ENCODE measurements around the gene ARPC4.

DNA sequence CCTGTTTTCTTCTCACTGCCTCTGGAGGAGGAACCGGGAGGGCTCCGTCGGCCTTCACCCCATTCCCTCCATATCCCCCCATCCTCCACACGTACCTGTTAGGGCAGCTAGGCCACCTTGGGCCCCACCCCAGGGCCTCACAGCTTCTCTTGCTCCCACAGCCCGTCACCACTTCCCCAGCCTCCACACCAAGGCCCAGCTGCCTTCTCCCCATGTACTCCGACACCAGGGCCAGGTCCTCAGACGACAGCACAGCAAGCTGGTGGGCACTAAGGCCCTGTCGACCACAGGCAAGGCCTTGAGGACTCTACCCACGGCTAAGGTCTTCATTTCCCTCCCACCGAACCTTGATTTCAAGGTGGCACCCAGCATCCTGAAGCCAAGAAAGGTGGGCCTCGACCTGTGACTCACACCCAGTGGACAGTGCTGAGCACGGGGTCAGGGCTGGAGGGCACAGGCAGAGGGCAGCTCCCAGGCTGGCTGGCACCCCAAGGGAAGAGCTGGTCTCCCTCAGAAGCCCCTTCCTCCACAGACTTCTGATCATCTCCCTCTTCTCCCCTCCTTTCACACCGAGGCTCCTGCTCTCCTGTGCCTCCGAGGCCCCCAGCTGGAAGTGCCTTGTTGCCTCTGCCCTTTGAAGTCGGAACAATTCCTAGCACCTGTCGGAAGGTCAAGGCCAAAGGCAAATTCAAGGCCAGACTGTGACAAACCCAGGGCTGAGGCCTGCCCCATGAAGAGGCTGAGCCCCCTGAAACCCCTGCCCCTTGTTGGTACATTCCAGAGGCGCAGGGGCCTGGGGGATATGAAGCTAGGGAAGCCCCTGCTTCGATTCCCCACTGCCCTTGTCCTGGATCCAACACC lies 41.9 kb downstream of the ARPC4 start:
- TF ChIP-seq, protein P1, sequence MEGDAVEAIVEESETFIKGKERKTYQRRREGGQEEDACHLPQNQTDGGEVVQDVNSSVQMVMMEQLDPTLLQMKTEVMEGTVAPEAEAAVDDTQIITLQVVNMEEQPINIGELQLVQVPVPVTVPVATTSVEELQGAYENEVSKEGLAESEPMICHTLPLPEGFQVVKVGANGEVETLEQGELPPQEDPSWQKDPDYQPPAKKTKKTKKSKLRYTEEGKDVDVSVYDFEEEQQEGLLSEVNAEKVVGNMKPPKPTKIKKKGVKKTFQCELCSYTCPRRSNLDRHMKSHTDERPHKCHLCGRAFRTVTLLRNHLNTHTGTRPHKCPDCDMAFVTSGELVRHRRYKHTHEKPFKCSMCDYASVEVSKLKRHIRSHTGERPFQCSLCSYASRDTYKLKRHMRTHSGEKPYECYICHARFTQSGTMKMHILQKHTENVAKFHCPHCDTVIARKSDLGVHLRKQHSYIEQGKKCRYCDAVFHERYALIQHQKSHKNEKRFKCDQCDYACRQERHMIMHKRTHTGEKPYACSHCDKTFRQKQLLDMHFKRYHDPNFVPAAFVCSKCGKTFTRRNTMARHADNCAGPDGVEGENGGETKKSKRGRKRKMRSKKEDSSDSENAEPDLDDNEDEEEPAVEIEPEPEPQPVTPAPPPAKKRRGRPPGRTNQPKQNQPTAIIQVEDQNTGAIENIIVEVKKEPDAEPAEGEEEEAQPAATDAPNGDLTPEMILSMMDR (IDR thresholded peaks at IDR 0.05; ENCODE audit: low read length) = no peak
- TF ChIP-seq EZH2 (optimal IDR thresholded peaks at IDR 0.05; ENCODE audit: low read depth, low read length) (no peak), EZH2phosphoT487 (IDR thresholded peaks at IDR 0.05; ENCODE audit: low read length) (no peak)

All from MM.1S (cell line).